ENCODE measurements around the gene UBE2E2.

GRCh38 chr3:23595851-23596250 is 392.7 kb downstream of the UBE2E2 start:
- TF ChIP-seq ZNF274 (IDR thresholded peaks at IDR 0.05; ENCODE audit: low read depth, low read length) (no peak), SUZ12 (IDR thresholded peaks at IDR 0.05; ENCODE audit: extremely low read depth, insufficient read depth, insufficient read length) (no peak), YY1 (IDR thresholded peaks at IDR 0.05; ENCODE audit: insufficient read depth, insufficient read length) (no peak)

Measured in NT2/D1 (cell line).